H1 (cell line): ENCODE measurements around the gene TANC1. TPM values are rescaled to one million over a fixed set of nuclear protein-coding genes. Genes with fewer than 3 reads are reported as not detected.

Experiments used
- CTCF ChIA-PET: fragments of 300-600 bp; sonication (Branson Sonifier 250); formaldehyde crosslinking; loops from one replicate; lab custom pipeline; 2021; ENCODE audit not compliant: partially characterized antibody; lab: Charles Lee
- POLR2A ChIA-PET: fragments of 300-600 bp; sonication (Branson Sonifier 250); formaldehyde crosslinking; loops from one replicate; lab custom pipeline; 2021; ENCODE audit warnings: inconsistent platforms; ENCODE audit not compliant: partially characterized antibody; lab: Charles Lee
- DNase-seq, 2 experiments: peaks; one replicate each; pipeline versions ENCODE4 v3.0.0 to v3.0.0-alpha.2; 2010 to 2022; ENCODE audit warnings: low spot score in 2 of 2, low read depth in 1 of 2, mixed read lengths in 1 of 2
- FAIRE-seq: peaks from 2 replicates; lab custom pipeline; 2011; peaks lifted over from hg19 to GRCh38; lab: Jason Lieb, UNC
- H2AFZ ChIP-seq: 2 replicates; pipeline ENCODE4 v1.8.1; 2012; ENCODE audit warnings: low read length, inconsistent platforms
- H2AK5ac ChIP-seq: 2 replicates; pipeline ENCODE4 v1.6.1; 2013; ENCODE audit warnings: low read depth, low read length
- H2BK120ac ChIP-seq: replicated peaks from 2 replicates; pipeline ENCODE3; 2013; ENCODE audit warnings: low read depth, low read length, inconsistent platforms
- H2BK12ac ChIP-seq: 2 replicates; pipeline ENCODE4 v1.6.1; 2013; ENCODE audit warnings: low read depth, low read length
- H2BK15ac ChIP-seq: 2 replicates; pipeline ENCODE4 v1.6.1; 2013; ENCODE audit warnings: low read length
- H2BK20ac ChIP-seq: 2 replicates; pipeline ENCODE4 v1.6.1; 2013; ENCODE audit warnings: low read length
- H2BK5ac ChIP-seq: 2 replicates; pipeline ENCODE4 v1.6.1; 2013; ENCODE audit warnings: low read depth, low read length
- H3K14ac ChIP-seq: 2 replicates; pipeline ENCODE4 v1.6.1; 2013; ENCODE audit warnings: inconsistent platforms; ENCODE audit not compliant: insufficient read length
- H3K18ac ChIP-seq: 2 replicates; pipeline ENCODE4 v1.6.1; 2013; ENCODE audit warnings: low read length; ENCODE audit errors: extremely low read depth
- H3K23ac ChIP-seq: 2 replicates; pipeline ENCODE4 v1.6.1; 2013; ENCODE audit warnings: inconsistent platforms; ENCODE audit not compliant: insufficient read length
- H3K23me2 ChIP-seq: 2 replicates; pipeline ENCODE4 v1.6.1; 2013; ENCODE audit warnings: low read depth, low read length
- H3K27ac ChIP-seq: 2 replicates; pipeline ENCODE4 v1.6.1; 2011; ENCODE audit warnings: low read depth, low read length, inconsistent platforms
- H3K27me3 ChIP-seq, 4 experiments: replicated peaks in 1 of 4; 1 replicate in 1 of 4; 2 replicates in 3 of 4; pipeline versions ENCODE4 v1.6.1 to v1.8.1; 2011 to 2013; ENCODE audit warnings: low read length in 3 of 4, mild to moderate bottlenecking in 3 of 4, inconsistent platforms in 2 of 4, mixed read lengths in 2 of 4, moderate library complexity in 1 of 4; ENCODE audit not compliant: control insufficient read depth in 3 of 4, insufficient read depth in 3 of 4; ENCODE audit errors: extremely low read depth in 1 of 4
- H3K36me3 ChIP-seq, 4 experiments: 2 replicates each; pipeline versions ENCODE4 v1.6.1 to v1.8.1; 2011 to 2013; ENCODE audit warnings: mild to moderate bottlenecking in 4 of 4, low read length in 3 of 4, moderate library complexity in 2 of 4, control low read depth in 1 of 4, inconsistent platforms in 1 of 4; ENCODE audit not compliant: insufficient read depth in 4 of 4, control insufficient read depth in 2 of 4
- H3K4ac ChIP-seq: replicated peaks from 2 replicates; pipeline ENCODE3; 2013; ENCODE audit warnings: low read length, low read depth, mixed read lengths, inconsistent platforms; ENCODE audit not compliant: insufficient read length
- H3K4me1 ChIP-seq, 4 experiments: replicated peaks in 1 of 4; 1 replicate in 1 of 4; 2 replicates in 3 of 4; pipeline versions ENCODE4 v1.6.1 to v1.8.1; 2011 to 2013; ENCODE audit warnings: low read length in 3 of 4, inconsistent platforms in 2 of 4, mixed read lengths in 1 of 4; ENCODE audit not compliant: insufficient read depth in 4 of 4, control insufficient read depth in 3 of 4
- H3K4me2 ChIP-seq, 2 experiments: 2 replicates each; pipeline versions ENCODE4 v1.6.1 to v1.8.1; 2011 to 2013; ENCODE audit warnings: low read depth in 2 of 2, low read length in 2 of 2, control low read depth in 1 of 2, inconsistent platforms in 1 of 2, mild to moderate bottlenecking in 1 of 2; ENCODE audit not compliant: insufficient read depth in 1 of 2
- H3K4me3 ChIP-seq, 4 experiments: fragments of 200-600, 300-600 bp in 1 of 4; sonication (generic), shearing (Covaris generic), sonication (Bioruptor Twin) in 1 of 4; 2 replicates each; pipeline versions ENCODE4 v1.5.1 to v1.8.1; 2011 to 2016; ENCODE audit warnings: low read length in 4 of 4, low read depth in 3 of 4, control low read depth in 2 of 4, inconsistent platforms in 2 of 4, mild to moderate bottlenecking in 2 of 4, mixed read lengths in 1 of 4, moderate library complexity in 1 of 4; ENCODE audit not compliant: insufficient read depth in 2 of 4; ENCODE audit errors: extremely low read depth in 1 of 4
- H3K56ac ChIP-seq: replicated peaks from 2 replicates; pipeline ENCODE3; 2013; ENCODE audit warnings: low read depth, mild to moderate bottlenecking, mixed read lengths, low read length, inconsistent platforms; ENCODE audit not compliant: insufficient read length
- H3K79me1 ChIP-seq: 2 replicates; pipeline ENCODE4 v1.6.1; 2013; ENCODE audit warnings: low read depth, low read length, control low read depth
- H3K79me2 ChIP-seq, 2 experiments: 2 replicates each; pipeline versions ENCODE4 v1.6.1 to v1.8.1; 2012 to 2013; ENCODE audit warnings: low read length in 2 of 2, mild to moderate bottlenecking in 2 of 2, inconsistent platforms in 1 of 2; ENCODE audit not compliant: insufficient read depth in 2 of 2, control insufficient read depth in 1 of 2
- H3K9ac ChIP-seq, 4 experiments: replicated peaks in 1 of 4; 1 replicate in 1 of 4; 2 replicates in 3 of 4; pipeline versions ENCODE4 v1.6.1 to v1.8.1; 2011 to 2013; ENCODE audit warnings: low read depth in 3 of 4, low read length in 3 of 4, control low read depth in 2 of 4, mild to moderate bottlenecking in 2 of 4, moderate library complexity in 2 of 4, inconsistent platforms in 1 of 4; ENCODE audit errors: extremely low read depth in 1 of 4
- H3K9me3 ChIP-seq, 2 experiments: 2 replicates each; pipeline versions ENCODE4 v1.6.1 to v1.8.1; 2012 to 2013; ENCODE audit warnings: mild to moderate bottlenecking in 2 of 2, moderate library complexity in 2 of 2, control low read depth in 1 of 2, inconsistent platforms in 1 of 2, low read depth in 1 of 2, low read length in 1 of 2, mixed read lengths in 1 of 2; ENCODE audit not compliant: insufficient read depth in 2 of 2
- H4K20me1 ChIP-seq, 2 experiments: replicated peaks in 1 of 2; 2 replicates each; pipeline versions ENCODE3 to v1.8.1; 2011 to 2013; ENCODE audit warnings: inconsistent platforms in 2 of 2, low read length in 2 of 2, mild to moderate bottlenecking in 1 of 2; ENCODE audit not compliant: insufficient read depth in 2 of 2, control insufficient read depth in 1 of 2
- H4K5ac ChIP-seq: 2 replicates; pipeline ENCODE4 v1.6.1; 2013; ENCODE audit warnings: low read length, low read depth, mixed read lengths, inconsistent platforms; ENCODE audit not compliant: insufficient read length
- H4K8ac ChIP-seq: 2 replicates; pipeline ENCODE4 v1.8.0; 2013; ENCODE audit warnings: mild to moderate bottlenecking, moderate library complexity, low read length, inconsistent platforms; ENCODE audit not compliant: insufficient read depth; ENCODE audit errors: extremely low read depth
- H4K91ac ChIP-seq: replicated peaks from 2 replicates; pipeline ENCODE3; 2013; ENCODE audit warnings: low read length, mixed read lengths, inconsistent platforms; ENCODE audit not compliant: insufficient read length
- BRCA1 ChIP-seq: IDR thresholded peaks from 2 replicates; pipeline ENCODE4 v1.6.1; 2012; ENCODE audit warnings: low read depth, low read length, improper control_type of control experiment
- CBX8 ChIP-seq: fragments of 300-800, 300-1000 bp; sonication (generic); IDR thresholded peaks from 2 replicates; pipeline ENCODE4 v1.7.1; 2016; ENCODE audit warnings: low read depth, low read length, borderline replicate concordance
- EP300 ChIP-seq, 2 experiments: IDR thresholded peaks; 1 replicate in 1 of 2; 2 replicates in 1 of 2; pipeline ENCODE4 v1.6.1; 2011 to 2012; ENCODE audit warnings: low read depth in 2 of 2, low read length in 2 of 2, mild to moderate bottlenecking in 2 of 2, borderline replicate concordance in 1 of 2, inconsistent platforms in 1 of 2, moderate library complexity in 1 of 2
- KDM1A ChIP-seq: fragments of 200-600, 300-600 bp; sonication (generic); IDR thresholded peaks from 2 replicates; pipeline ENCODE4 v1.7.1; 2016; ENCODE audit warnings: mild to moderate bottlenecking, low read length, borderline replicate concordance
- NANOG ChIP-seq: IDR thresholded peaks from 2 replicates; pipeline ENCODE4 v1.6.1; 2011; ENCODE audit warnings: low read length, low read depth, mild to moderate bottlenecking, inconsistent platforms; ENCODE audit not compliant: insufficient read depth, poor library complexity, severe bottlenecking
- POLR2AphosphoS5 ChIP-seq: IDR thresholded peaks from 2 replicates; pipeline ENCODE4 v1.6.1; 2011; ENCODE audit warnings: low read depth, low read length
- RAD21 ChIP-seq, 2 experiments: IDR thresholded peaks in 1 of 2; conservative IDR thresholded peaks in 1 of 2; 2 replicates each; pipeline ENCODE4 v1.6.1; 2011; ENCODE audit warnings: low read depth in 2 of 2, low read length in 2 of 2, improper control_type of control experiment in 1 of 2, inconsistent platforms in 1 of 2, mild to moderate bottlenecking in 1 of 2, moderate library complexity in 1 of 2
- SAP30 ChIP-seq: fragments of 300-600 bp; sonication (generic); IDR thresholded peaks from 2 replicates; pipeline ENCODE4 v1.7.1; 2012; ENCODE audit warnings: low read length, moderate library complexity, mild to moderate bottlenecking, inconsistent platforms; ENCODE audit not compliant: insufficient read depth, insufficient replicate concordance
- TBP ChIP-seq: IDR thresholded peaks from 2 replicates; pipeline ENCODE4 v1.6.1; 2011; ENCODE audit warnings: low read depth, low read length, improper control_type of control experiment
- USF2 ChIP-seq: IDR thresholded peaks from 2 replicates; pipeline ENCODE4 v1.6.1; 2011; ENCODE audit warnings: low read length, improper control_type of control experiment
- YY1 ChIP-seq: IDR thresholded peaks from 2 replicates; pipeline ENCODE4 v1.6.1; 2011; ENCODE audit warnings: low read depth, mild to moderate bottlenecking, low read length
- WGBS, 2 experiments: shearing (Covaris generic) in 1 of 2; methylation state at CpG; one replicate each; pipeline versions ENCODE4 v1.1.6 to v1.1.7; 2013 to 2015; ENCODE audit warnings: low lambda C conversion rate in 2 of 2, mixed read lengths in 2 of 2, inconsistent platforms in 1 of 2, low coverage in 1 of 2, missing lambda C conversion rate in 1 of 2; ENCODE audit not compliant: insufficient replicate concordance in 2 of 2, insufficient coverage in 1 of 2, insufficient read length in 1 of 2; ENCODE audit errors: extremely low coverage in 1 of 2, missing lambda C conversion rate in 1 of 2; 5-methylcytosine and 5-hydroxymethylcytosine counted together
- polyA plus RNA-seq, 7 experiments: library from polyadenylated mRNA; depleted of rRNA in 3 of 7; stranded (reverse) in 5 of 7; unstranded in 2 of 7; fragments of >200 nt in 5 of 7; fragments of 200-250 nt in 2 of 7; gene quantifications; 1 replicate in 5 of 7; 2 replicates in 1 of 7; 4 replicates in 1 of 7; pipeline versions ENCODE4 v1.2.1 to v1.2.3, GENCODE V29; 2011 to 2013; ENCODE audit warnings: missing spikeins in 2 of 7, mixed read lengths in 2 of 7
- total RNA-seq: library from RNA; stranded (reverse); fragmentation: NEBNext Ultra II Directional; extraction: Animal tissue kit (Norgen Biotek cat#: 25700); gene quantifications from 2 replicates; pipeline ENCODE4 v1.2.1, GENCODE V29; 2021

TANC1 gene
- total and polyA plus RNA-seq, 2 of the 8 experiments (the other 6 are each of a cell fraction or from before 2014, with no cell fraction given), result 4.1 to 7.6 TPM

- DNase-seq (no peak), FAIRE-seq (no peak)
- H4K91ac ChIP-seq, result no peak overlapping the region
- no peak overlapping the region for H3K4ac ChIP-seq
- POLR2A ChIA-PET, result no interaction called here
- no peak overlapping the region for H2BK12ac ChIP-seq
- no peak overlapping the region for H2BK15ac ChIP-seq
- H4K5ac ChIP-seq, result no peak overlapping the region
- CTCF ChIA-PET, result interaction anchor here (0.9 to 1.3 kb wide), 2 partner anchors 9 to 11 kb away, joined by 4 read pairs; no protein-coding TSS in a partner anchor
- H3K27ac ChIP-seq, result no peak overlapping the region
- no peak overlapping the region for H2AFZ ChIP-seq
- no peak overlapping the region for H2BK120ac ChIP-seq
- no peak overlapping the region for H3K23ac ChIP-seq
- no peak overlapping the region for H3K4me2 ChIP-seq
- no peak overlapping the region for H3K9ac ChIP-seq
- H3K79me2 ChIP-seq, result no peaks in the 10 kb centered on the region
- H2BK5ac ChIP-seq, result no peak overlapping the region
- H4K8ac ChIP-seq, result no peak overlapping the region
- H2BK20ac ChIP-seq, result no peak overlapping the region
- no peaks in the 10 kb centered on the region for H4K20me1 ChIP-seq
- H3K36me3 ChIP-seq, result no peaks in the 10 kb centered on the region
- no peaks in the 10 kb centered on the region for H3K9me3 ChIP-seq
- no peak overlapping the region for H3K4me3 ChIP-seq
- WGBS, 2 experiments, result 85% methylated on average over 3 of the region's 3 CpGs; no CpG with 5 or more reads in 1 of the 2 experiments
- H3K79me1 ChIP-seq, result no peaks in the 10 kb centered on the region
- no peaks in the 10 kb centered on the region for H3K27me3 ChIP-seq
- no peaks in the 10 kb centered on the region for H3K4me1 ChIP-seq
- H3K14ac ChIP-seq, result no peak overlapping the region
- no peak overlapping the region for H3K18ac ChIP-seq
- no peaks in the 10 kb centered on the region for H3K23me2 ChIP-seq
- no peak overlapping the region for H3K56ac ChIP-seq
- TF ChIP-seq TBP (no peak), EP300 (IDR thresholded peaks at IDR 0.05; ENCODE audit: borderline replicate concordance in 1 of 2, low read depth in 2 of 2, low read length in 2 of 2) (no peak), SAP30 (no peak), YY1 (no peak), CBX8 (no peak), RAD21 (IDR thresholded peaks at IDR 0.05 in 1 of 2, conservative IDR thresholded peaks at IDR 0.05 in 1 of 2; ENCODE audit: low read depth in 2 of 2, low read length in 2 of 2) (no peak), NANOG (no peak), USF2 (no peak), BRCA1 (no peak), KDM1A (no peak), POLR2AphosphoS5 (no peak)
- H2AK5ac ChIP-seq, result no peak overlapping the region
Measured at GRCh38 chr2:159134979-159135378, 166.5 kb downstream of the TANC1 start.
